NCI-H2196 (cell line): ENCODE measurements around the gene ANK3.

Source experiments
- DNase-seq: peaks from one replicate; lab custom pipeline; 2025; ENCODE audit not compliant: unreplicated experiment; lab: John Stamatoyannopoulos, UW

Gene ANK3

DNA sequence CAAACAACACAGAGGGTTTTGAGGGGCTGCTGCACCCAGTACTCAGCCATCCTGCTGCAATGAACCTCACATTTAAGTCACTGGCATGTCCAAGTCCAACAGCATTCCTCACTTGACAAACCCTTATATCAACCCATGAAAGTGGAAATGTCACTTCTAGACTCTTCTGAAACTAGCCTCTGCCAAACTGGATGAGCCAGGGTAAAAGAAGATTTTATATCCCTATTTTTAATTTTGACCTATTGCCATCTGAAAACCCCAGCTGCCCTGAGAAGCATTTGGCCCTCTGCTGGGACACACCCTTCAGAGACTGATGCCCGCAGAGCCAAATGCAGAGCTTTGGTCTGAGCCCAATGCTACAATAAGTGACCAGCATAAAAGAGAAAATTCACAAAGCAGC, 201.1 kb downstream of the ANK3 start:
- DNase-seq: no peak

DNA sequence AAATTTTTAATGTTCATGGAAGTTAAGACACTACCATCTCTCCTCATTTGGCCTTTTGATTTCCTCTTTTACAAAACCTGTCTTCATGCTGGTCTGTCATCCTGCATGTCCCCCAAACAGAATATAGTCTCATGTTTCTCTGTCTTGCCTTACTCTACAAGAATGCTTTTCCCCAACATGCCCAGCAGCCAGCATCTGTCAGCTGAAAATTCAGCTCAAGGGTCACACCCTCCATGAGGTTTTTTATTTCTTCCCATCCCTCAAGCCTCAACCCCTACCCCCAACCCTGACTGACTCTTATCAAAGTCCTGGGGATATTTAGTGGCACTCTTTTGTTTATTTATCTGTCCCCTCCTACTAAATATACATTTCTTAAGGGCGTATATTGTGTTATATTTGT, 202.0 kb downstream of the ANK3 start:
- DNase-seq: no peak

DNA sequence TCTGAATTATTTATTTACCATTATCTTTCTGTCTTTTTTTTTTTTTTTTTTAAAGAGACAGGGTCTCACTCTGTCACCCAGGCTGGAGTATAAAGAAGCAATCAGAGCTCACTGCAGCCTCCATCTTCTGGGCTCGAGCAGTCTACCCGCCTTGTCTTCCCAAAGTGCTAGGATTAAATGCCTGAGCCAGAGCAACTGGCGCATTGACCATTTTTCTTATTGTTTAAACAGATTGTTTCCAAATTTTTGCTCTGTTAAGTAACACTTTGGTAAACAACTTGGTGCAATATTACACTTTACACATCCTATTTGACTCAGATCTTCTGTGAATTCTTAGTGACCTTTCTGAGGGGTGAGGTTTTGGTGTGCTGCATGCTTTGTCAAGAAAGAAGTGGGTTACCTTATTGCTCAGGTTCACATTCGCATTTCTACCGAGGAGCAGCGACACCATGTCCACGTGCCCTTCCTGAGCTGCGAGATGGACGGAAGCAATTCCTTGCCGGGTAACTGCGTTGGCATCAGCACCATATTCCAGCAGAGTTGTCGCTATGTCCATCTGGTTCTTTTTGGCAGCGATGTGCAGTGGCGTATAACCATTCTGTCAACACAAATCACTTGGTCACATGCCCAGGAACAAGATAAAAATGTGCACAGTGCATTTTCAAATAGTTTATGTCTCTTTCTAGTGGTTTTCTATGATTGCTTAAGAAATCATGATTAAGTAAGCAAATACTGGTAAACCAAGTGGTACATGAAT, 203.2 kb downstream of the ANK3 start:
- DNase-seq: no peak

DNA sequence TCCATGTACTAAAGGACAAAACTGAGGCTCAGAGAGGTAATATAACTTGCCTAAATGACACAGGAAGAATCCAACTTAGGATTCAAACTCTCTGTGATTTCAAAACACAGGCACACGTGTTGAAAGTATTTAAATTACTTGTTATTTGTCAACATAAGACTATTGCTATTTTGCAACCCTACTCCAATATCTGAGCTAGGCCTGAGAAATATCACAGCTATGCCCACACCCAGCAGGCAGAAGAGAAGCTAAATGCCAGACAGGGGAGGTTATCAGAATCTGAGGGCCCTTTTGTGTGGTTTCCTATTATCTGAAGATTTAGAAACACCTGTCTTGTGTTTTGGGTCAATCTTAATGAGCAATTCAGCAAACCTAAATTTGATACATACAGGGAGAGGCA, 204.3 kb downstream of the ANK3 start:
- no peak for DNase-seq

DNA sequence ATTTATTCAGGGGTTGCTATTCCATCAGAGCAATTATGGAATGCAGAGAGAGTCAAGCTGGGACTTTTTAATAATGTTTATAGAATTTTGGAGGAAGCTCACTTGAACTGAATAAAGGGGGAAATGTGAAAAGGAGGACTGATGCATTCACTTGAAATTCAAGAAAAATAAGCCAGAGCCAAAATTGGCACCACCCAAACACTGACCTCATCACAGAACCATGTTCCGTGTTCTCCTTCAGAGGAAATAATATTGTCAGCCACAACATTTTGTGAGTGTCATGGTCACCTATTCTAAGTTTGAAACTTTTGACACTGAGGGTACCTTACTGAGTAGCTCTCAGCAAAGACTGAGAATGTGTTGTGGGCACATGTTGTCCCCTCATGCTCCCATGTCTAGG, 207.0 kb downstream of the ANK3 start:
- DNase-seq: no peak

DNA sequence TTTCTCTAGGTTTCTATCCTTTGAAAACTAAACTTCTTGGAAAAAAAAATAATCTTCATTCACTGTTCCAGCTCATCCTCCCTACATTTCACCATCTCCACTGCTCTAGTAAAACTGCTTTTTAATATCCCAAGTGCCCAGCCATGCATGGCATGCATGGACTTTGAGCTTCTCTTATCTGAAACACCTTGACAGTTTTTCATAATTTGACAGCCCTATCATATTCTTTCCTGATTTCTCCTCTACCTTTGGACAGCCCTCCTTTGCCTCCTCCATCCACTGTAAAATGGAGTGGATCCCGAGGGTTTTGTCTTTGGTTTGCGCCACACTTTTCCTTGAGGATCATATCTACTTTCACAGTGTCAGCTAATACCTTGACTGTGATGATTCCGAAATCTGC, 212.8 kb downstream of the ANK3 start:
- no peak for DNase-seq

DNA sequence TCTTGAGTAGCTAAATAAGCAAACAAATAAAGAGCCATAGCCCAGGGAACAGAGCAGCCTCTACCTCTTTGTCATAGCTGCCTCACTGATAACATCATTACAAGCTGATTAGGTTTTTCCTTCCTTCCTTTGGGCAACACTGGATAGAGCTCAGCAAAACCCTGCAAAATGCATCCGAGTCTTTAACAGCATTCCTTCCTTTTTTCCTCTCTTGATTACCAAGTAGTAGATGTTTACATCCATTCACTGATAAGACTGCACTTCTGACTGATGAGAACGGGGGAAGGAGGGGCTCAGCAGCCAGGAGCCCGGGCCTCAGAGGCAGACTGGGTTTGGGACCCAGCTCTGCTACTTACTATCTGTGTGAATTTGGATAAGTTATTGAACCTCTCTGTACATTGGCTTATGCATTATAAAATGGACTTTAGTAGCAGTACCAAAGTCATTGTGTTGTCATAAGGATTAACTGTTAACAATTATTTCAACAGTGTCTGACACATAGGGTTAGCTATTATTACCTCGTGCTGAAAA, 214.2 kb downstream of the ANK3 start:
- DNase-seq: no peak

DNA sequence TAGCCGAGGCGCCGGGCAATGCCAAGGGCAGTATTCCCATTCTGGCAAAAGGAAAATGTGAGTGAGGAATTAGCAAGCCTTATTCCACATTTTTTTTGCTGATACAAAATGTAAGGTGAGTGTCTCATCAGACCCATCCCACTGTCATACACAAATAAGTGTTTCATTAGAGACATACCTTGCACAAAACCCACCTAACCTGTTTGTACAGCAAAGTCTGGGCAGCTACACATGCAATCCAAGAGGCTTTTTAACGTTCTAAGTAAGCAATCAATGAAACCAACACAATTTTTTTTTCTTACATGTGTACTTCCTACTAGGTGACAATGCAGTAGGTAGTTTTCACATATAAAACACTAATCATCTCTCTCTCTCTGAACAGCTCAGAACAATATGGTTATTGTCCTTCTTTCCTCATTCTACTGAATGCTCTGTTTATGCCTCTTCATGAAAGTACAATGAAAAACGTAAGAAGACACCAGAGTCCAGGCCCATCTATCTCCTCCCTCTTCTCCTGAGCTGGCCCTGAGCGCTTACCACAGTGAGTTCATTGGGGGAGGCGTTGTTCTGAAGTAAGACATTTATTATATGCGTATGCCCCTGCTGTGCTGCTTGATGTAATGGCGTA, 217.2 kb downstream of the ANK3 start:
- DNase-seq: no peak

DNA sequence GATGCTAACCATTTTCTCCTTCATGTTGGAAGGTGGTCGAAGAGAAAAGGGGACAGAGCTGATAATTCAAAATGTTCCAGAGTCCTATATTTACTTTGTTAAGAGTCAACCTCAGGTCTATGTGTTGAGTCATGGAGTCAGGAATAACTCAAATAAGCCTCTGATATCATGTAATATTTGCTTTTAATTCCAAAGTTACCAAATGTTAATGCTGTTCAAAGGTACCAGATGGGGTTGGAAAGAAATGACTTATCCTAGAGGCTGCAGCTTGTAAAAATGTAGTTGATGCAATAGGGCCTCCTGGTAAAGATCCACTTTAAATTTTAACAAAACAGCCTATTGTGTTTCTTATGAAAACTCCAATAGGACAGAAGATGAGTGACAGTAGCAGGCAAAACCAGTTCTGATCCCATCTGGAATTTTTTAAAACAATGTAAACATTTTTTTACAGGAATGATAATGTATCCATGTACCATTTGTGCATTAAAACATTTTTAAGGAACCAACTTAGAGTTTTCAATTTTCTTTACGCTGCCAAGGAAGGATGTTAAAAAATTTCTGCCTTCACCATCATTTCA, 218.2 kb downstream of the ANK3 start:
- no peak for DNase-seq

DNA sequence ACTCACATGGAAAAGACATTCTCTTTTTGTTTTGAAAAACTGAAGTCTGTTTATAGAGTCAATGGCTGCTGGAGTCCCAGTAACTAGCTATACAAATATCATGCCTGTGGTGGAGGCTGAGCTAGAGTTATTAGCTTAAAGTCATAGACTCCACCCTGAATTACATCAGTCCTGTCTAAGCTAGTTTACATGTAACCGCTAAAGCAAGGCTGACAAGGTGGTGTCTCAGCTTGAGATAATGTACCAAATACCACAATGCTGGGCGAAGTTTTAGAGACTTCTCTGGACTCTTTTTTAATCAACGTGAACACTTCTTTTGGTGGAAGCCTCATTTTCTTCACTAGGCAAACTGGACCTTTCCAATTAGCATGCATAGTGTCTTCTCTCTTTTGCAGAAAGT, 219.4 kb downstream of the ANK3 start:
- DNase-seq: no peak

DNA sequence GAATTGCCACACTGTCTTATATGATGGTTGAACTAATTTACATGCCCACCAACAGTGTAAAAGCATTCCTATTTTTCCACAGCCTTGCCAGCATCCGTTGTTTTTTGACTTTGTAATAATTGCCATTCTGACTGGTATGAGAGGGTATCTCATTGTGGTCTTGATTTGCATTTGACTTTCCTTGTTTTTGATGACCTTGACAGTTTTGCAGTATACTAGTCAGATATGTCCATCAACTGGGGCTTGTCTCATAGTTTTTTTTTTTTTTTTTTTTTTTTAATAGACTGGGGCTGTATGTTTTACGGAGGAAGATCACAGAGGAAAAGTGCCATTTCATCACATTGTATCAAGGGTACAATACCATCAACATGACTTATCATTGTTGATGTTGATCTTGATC, 220.6 kb downstream of the ANK3 start:
- DNase-seq: no peak

DNA sequence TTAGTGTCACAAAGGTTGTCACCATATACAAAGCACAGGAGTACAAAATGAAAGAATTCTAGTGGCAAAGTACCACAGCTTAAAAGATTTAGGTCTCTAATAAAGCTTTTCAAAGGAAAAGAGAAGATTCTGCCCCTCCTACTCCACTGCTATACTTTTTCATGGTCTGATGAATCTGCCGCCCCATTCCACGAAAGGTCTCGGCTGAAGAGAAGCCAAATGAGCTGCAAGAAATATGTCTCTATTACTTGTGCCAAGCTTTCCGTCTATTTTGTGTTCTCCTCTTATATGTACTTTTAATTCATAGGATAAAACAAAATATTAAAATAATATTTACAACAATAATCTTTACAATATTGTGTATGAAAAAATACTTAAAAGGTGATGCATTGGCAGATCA, 222.6 kb downstream of the ANK3 start:
- DNase-seq: no peak

DNA sequence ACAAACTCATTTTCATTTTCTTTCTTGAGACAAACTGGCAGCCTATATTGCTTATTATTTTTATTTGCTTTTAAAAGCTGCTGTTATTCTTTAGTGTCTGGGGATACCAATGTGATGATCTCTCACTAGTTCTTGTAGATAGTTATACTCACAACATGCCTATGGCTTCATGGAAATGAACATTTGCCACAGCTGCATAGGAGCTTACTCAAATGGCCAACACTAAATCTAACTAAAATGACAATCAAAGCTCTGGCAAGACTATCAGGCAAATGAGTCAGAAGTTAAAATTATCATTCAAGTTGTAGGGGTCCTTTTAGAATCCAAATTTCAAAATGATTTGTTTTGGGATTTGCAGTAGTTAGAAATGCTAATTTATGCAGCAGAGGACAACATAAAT, 225.9 kb downstream of the ANK3 start:
- DNase-seq: no peak

DNA sequence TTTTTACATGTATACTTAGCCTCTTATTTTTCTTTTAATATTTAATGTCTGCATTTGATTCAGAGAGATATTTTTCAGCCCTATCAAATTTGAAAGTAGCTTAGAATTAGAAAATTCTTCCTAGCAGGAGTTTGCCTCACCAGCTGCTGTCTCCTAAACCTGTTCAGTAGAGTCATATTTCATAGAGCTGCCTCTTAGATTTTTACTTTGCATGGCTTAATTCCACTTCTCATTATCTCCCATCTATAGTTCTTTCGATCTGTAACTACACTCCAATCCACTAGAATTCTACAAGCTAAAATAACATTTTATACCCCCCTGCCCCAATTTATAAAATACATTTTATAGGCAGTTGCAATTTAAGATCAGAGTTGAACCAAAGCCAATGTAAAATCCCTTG, 227.0 kb downstream of the ANK3 start:
- no peak for DNase-seq

DNA sequence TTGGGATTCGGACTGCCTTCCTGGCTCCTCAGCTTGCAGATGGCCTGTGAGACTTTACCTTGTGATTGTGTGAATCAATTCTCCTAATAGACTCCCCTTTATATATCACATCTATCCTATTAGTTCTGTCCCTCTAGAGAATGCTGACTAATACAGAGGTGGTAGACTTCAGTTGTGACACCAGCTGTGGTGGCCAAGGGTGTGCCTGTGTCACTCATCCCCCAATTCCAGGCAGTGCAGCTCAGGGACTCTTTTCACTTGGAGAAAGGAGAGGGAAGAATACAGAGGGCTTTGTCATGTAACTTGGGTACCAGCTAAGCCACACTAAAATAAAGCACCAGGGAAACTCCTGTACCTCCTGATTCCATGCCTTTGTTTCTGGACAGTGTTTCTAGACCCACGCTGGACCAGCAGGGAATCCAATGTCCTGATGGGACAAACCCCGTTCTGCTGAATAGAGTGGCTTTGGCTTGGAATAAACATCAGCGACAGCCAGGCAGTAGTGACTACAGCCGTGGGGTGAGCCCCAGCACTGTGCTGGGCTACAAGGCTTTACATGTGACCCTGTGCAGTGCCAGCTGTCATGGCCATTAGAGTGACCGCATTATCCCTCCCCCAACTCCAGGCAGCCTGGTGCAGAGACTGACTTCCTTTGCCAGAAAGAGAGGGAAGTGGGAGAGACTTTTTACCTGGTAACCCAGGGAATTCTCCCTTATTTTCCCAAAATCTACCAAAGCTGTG, 233.6 kb downstream of the ANK3 start:
- no peak for DNase-seq

DNA sequence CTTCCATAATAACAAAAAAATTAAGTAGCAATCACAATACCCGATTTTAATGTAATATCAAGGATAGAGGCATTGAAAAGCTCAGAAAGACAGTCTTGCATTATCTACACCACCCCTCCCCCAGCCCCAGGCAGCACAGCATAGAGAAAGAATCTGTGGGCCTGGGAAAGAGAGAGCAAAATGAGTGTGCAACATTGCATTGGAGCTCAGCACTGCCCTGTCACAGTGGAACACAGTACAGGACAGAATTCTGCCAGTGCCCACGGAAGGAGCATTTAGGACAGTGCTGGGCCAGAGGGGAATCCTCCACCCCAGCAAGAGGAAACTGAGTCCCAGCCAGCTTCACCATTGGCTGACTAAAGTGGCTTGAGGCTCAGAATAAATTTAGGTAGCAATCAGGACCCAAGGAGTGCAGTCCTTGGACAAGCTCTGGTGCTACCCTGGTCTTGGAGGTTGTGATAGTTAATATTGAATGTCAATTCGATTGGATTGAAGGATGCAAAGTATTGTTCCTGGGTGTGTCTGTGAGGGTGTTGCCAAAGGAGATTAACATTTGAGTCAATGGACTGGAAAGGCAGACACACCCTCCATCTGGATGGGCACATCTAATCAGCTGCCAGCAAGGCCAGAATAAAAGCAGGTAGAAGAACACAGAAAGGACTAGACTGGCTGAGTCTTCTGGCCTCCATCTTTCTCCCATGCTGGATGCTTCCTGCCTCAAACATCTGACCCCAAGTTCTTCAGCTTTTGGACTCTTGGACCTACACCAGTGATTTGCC, 234.4 kb downstream of the ANK3 start:
- no peak for DNase-seq

DNA sequence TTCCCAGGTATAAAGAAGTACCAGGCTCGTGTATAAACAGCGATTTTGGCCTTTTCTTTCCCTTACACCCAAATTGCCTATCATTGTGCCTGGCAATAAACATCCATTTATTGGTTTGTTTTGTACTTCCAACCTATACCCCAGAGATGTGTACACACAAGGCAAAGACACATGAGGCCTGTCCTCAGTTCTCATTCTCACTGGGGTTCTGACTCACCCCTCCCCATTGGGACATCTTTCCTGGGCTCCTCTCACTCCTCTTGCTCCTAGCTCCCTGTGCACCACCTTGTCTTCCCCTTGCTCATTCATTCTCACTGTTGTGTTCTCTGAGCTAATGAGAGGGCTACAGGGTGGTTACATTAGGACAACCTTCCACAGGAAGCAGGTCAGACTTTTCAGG, 240.7 kb downstream of the ANK3 start:
- no peak for DNase-seq

DNA sequence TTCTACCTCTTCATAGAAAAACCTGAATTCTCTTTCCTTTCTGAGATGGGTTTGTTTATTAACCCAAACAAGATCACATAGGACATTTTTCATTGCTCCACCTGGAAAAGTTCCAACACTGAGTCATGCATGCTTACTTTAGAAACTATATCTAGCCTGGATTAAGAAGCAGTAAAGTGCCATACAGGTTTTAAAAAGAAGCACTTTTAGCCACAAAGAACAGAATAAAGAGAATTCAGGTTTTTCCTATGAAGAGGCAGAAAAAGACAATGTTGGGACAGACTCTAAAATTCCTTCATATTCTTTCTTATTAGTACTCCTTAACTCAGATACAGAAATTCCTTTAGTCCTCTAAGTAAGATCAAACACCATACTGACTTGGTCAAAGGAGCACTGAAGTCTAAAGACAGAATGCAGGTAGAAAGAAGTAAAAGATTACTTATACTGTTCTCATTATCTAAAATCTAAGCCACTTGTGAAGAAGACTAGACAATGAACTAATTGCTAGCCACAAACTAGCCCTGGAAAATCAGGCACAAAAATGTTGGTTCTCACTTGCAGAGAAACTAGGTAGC, 241.3 kb downstream of the ANK3 start:
- DNase-seq: no peak

DNA sequence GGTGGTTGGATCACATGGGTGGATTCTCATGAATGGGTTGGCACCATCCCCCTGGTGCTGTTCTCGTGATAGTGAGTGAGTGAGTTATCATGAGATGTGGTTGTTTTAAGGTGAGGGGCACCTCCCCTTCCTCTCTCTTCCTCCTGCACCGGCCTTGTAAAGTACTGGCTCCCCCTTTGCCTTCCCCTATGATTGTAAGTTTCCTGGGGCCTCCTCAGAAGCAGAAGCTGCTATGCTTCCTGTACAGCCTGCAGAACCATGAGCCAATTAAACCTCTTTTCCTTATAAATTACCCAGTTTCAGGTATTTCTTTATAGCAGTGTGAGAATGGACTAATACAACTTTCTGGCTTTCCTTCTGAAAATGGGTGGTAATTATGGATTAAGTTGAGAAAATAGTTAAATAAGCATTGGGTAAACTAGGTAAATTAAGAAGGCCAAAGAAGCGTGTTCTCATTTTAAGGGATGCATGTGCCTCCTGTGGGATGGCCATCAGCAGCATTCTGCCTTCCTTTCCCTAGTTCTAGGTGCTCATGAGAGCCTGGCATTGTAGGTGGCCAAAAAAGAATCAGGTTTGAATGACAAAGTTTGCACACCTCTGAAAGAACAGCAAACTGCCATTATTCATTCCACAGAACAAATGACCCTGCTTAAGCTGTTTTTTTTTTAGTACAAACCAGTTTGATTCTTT, 242.0 kb downstream of the ANK3 start:
- DNase-seq: no peak

DNA sequence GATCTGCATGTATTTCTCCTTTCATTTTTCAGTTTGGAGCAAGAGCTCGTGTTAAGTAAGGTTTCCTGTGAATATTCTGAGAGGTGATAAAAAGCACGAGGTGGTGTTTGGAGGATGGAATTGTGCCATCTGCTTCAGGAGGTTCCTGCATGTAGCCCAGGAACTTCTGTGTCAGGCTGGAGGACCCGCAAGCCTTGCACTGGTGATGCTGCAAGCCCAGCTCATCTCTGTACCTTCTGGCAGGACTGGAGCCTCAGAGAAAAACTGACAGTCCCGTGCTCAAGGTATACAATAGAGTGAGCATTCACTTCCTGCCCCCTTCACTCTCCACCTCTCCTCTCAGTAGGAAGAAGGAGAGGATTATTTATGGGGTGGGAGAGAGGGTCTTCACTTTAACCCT, 242.7 kb downstream of the ANK3 start:
- DNase-seq: no peak
